Fibroblast of the aortic adventitia (primary cell): ENCODE results near the gene ZBTB1. TPM values are rescaled to one million over a fixed set of nuclear protein-coding genes. Genes with fewer than 3 reads are reported as not detected.
"Not testable (repeated sequence)": the region's sequence is repeated elsewhere in the genome, so short reads cannot be mapped to it uniquely, and the experiment has no call there.

Source experiments
- DNase-seq: peaks from one replicate; pipeline ENCODE4 v3.0.0-alpha.2; 2010; ENCODE audit warnings: low read depth
- H3K4me3 ChIP-seq: 2 replicates; pipeline ENCODE4 v1.5.1; 2011; ENCODE audit warnings: low read depth, mild to moderate bottlenecking, control low read depth, low read length, moderate library complexity
- total RNA-seq: library from RNA; depleted of rRNA; stranded (reverse); fragments of >200 nt; gene quantifications from 2 replicates; pipeline ENCODE4 v1.2.3, GENCODE V29; 2012; ENCODE audit warnings: low replicate concordance
- TF ChIP-seq, protein P1 (sequence below): IDR thresholded peaks from 2 replicates; pipeline ENCODE4 v1.5.1; 2011; ENCODE audit warnings: mild to moderate bottlenecking, low read length, control low read depth, inconsistent platforms; ENCODE audit not compliant: insufficient read depth

ZBTB1 gene
- total RNA-seq, 1 donor: 56.5 TPM

DNA sequence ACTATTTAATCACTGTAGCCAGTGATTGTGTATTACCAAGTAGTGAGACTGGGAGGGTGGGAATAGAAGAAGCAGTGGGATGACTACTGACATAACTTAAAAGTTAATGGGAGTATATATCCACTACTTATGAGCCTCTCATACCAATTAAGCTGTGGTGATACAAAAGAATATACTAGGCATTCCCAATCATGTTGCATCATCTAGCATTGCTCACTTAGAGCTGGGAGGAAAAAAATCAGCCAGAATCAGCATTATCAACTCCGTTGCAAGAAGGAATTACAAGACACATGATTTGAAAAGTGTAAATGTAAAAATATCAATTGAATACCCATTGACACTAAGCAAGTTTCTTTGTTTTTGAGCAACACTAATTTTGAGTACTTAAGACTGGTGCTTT lies 44.4 kb downstream of the ZBTB1 start:
- H3K4me3 ChIP-seq: no peak overlapping the region
- TF ChIP-seq, protein P1, sequence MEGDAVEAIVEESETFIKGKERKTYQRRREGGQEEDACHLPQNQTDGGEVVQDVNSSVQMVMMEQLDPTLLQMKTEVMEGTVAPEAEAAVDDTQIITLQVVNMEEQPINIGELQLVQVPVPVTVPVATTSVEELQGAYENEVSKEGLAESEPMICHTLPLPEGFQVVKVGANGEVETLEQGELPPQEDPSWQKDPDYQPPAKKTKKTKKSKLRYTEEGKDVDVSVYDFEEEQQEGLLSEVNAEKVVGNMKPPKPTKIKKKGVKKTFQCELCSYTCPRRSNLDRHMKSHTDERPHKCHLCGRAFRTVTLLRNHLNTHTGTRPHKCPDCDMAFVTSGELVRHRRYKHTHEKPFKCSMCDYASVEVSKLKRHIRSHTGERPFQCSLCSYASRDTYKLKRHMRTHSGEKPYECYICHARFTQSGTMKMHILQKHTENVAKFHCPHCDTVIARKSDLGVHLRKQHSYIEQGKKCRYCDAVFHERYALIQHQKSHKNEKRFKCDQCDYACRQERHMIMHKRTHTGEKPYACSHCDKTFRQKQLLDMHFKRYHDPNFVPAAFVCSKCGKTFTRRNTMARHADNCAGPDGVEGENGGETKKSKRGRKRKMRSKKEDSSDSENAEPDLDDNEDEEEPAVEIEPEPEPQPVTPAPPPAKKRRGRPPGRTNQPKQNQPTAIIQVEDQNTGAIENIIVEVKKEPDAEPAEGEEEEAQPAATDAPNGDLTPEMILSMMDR: no peak
- DNase-seq: peak; percentile 39

- no peak for DNase-seq
- TF ChIP-seq, protein P1: no peak
- peak within 1 kb of the TSS; percentile 22 for H3K4me3 ChIP-seq
Observed at GRCh38 chr14:64549791-64550620, 45.4 kb downstream of the ZBTB1 start, which contains the start of gene PPP1R36. Gene PPP1R36 (plus strand): TSS chr14:64549961. CDS start chr14:64549998, 37 bp downstream.

- no peak overlapping the region for H3K4me3 ChIP-seq
- no peak for DNase-seq
- TF ChIP-seq, protein P1: no peak
Observed at GRCh38 chr14:64550621-64551333, 46.2 kb downstream of the ZBTB1 start.

DNA sequence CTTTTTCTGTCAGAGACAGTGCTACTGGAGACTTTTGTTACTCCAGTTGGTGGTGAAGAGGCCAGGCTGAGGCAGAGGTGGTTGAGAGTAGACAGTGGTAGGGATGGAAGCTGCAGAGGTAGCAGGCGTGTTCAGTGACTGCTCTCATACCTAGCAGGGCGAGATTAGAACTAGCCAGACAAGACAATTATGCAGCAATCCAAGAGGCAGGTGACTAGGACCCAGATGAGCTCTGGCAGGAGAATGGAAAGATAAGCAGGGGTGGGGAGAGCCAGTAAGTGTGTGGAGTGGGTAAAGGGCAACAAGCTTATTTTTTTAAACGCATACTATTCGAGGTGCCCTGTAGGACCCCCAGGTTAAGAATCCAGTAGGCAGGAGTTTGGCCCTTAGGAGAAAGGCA lies 50.0 kb downstream of the ZBTB1 start:
- TF ChIP-seq, protein P1: no peak
- no peak for DNase-seq

DNA sequence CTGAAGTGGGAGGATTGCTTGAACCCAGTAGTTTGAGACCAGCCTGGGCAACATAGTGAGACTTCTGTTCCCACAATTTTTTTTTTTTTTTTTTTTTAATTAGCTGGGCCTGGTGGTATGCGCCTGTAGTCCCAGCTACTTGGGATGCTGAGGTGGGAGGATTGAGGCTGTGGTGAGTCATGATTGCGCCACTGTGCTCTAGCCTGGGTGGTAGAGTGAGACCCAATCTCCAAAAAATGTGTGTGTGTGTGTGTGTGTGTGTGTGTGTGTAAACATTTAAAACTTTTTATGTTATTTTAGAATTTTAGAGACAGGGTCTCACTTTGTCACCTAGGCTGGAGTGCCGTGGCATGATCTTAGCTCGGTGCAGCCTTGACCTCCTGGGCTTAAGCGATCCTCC lies 52.0 kb downstream of the ZBTB1 start:
- no peak overlapping the region for H3K4me3 ChIP-seq
- peak; percentile 49 for DNase-seq
- TF ChIP-seq, protein P1: no peak

More for the DNA sequence above, 50.0 kb downstream of the ZBTB1 start:
- no peak overlapping the region for H3K4me3 ChIP-seq

GRCh38 chr14:64558216-64558615 lies 53.6 kb downstream of the ZBTB1 start:
- H3K4me3 ChIP-seq, DNase-seq: not testable (repeated sequence)

DNA sequence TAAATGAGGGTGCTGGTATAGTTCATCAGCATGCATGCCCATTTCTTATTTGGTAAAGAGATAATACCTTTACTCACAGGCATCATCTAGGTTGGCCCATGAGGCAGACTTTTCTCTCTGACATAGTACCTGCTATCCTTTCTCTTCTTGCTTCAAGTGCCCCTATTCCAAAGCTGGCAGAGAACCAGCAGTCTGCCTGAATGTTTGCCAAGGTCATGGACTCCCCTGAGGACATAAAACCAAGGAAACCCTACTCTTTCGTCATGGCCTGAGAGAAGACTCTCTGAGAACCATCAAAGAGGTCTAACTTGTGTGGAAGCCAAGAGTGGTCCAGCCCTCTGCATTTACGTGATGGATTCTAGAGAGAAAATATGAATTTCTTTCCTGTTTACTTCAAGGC lies 57.1 kb downstream of the ZBTB1 start:
- DNase-seq: no peak
- H3K4me3 ChIP-seq: no peak overlapping the region
- TF ChIP-seq, protein P1: no peak
